Placental epithelial cell (primary cell): ENCODE measurements around the gene CDH4. TPM values are rescaled to one million over a fixed set of nuclear protein-coding genes. Genes with fewer than 3 reads are reported as not detected.

Source experiments
- total RNA-seq: library from RNA; depleted of rRNA; stranded (reverse); fragments of >200 nt; gene quantifications from 2 replicates; pipeline ENCODE4 v1.2.3, GENCODE V29; 2012

CDH4 gene
- under 0.01 and 1.6 TPM in 2 replicates for total RNA-seq

GRCh38 chr20:61251529-61252393, at the start of gene CDH4:
TSS of gene CDH4 (plus strand) at chr20:61252261.

